Right lobe of liver (tissue), 4 donors: Measurements from ENCODE around the gene FREM1.

Experiments
- CTCF ChIP-seq, 4 donors: fragments of 200-600 bp in 3 of 4; fragments of 450-650 bp in 1 of 4; IDR thresholded peaks; one replicate each; pipeline versions ENCODE4 v1.5.1 to v1.8.0; 2016 to 2022; ENCODE audit warnings: antibody characterized with exemption in 4 of 4, mild to moderate bottlenecking in 2 of 4
- POLR2A ChIP-seq: fragments of 450-650 bp; IDR thresholded peaks from one replicate; pipeline ENCODE4 v1.6.1; 2017; ENCODE audit warnings: antibody characterized with exemption, mild to moderate bottlenecking
- donor health status: DM: no; HTN: no; CAD: no.
- donor health status: DM: no; HTN: no; CAD: no.
- donor health status: DM: no; HTN: yes; CAD: no.

DNA sequence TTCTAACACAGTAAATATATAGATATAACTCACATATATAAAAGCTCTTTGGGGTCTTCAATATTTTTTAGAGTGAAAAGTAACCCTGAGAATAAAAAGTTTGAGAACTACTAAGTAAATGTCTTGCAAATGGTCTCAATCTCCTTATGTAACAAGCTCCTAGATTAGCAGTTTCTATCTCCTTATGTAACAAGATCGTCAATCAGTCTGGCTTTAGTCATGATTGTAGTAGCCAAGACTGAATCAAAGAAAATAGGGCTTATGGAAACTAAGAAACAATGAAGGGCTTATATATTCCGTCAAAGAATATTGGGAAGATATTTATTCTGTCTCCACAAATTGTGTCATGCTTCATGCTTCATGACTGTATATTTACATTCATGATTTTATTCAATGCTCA, 22.4 kb upstream of the FREM1 start:
- TF ChIP-seq CTCF (IDR thresholded peaks at IDR 0.05), result no peak
- TF ChIP-seq POLR2A, result no peak
